GM12878 (cell line): Measurements from ENCODE around the gene KIF9. TPM values are rescaled to one million over a fixed set of nuclear protein-coding genes. Genes with fewer than 3 reads are reported as not detected.

Experiments
- CEBPZ ChIP-seq: fragments of 150-350 bp; IDR thresholded peaks from 2 replicates; pipeline ENCODE4 v1.6.1; 2016; ENCODE audit warnings: low read depth, low read length
- CHD4 ChIP-seq: fragments of 200-600 bp; sonication (generic); IDR thresholded peaks from 2 replicates; pipeline ENCODE4 v1.6.1; 2016; ENCODE audit warnings: mild to moderate bottlenecking
- DPF2 ChIP-seq: fragments of 450-650 bp; IDR thresholded peaks from 2 replicates; pipeline ENCODE4 v1.6.1; 2017; ENCODE audit warnings: mild to moderate bottlenecking
- GATAD2B ChIP-seq: fragments of 450-650 bp; conservative IDR thresholded peaks from 2 replicates; pipeline ENCODE4 v1.6.1; 2017; ENCODE audit warnings: low read depth, mild to moderate bottlenecking, moderate library complexity
- LARP7 ChIP-seq: fragments of 450-650 bp; IDR thresholded peaks from 2 replicates; pipeline ENCODE4 v1.6.1; 2017; ENCODE audit warnings: mild to moderate bottlenecking
- NKRF ChIP-seq: fragments of 450-650 bp; conservative IDR thresholded peaks from 2 replicates; pipeline ENCODE4 v1.6.1; 2017; ENCODE audit warnings: mild to moderate bottlenecking, moderate library complexity
- YY1 ChIP-seq: IDR thresholded peaks from 2 replicates; pipeline ENCODE4 v1.6.1; 2011; ENCODE audit warnings: low read depth, mild to moderate bottlenecking, low read length
- ZNF622 ChIP-seq: fragments of 450-650 bp; IDR thresholded peaks from 2 replicates; pipeline ENCODE4 v1.6.1; 2017; ENCODE audit warnings: mild to moderate bottlenecking, inconsistent platforms
- polyA plus RNA-seq, 11 experiments: library from polyadenylated mRNA; depleted of rRNA in 4 of 11; unstranded in 6 of 11; stranded (reverse) in 5 of 11; fragments of >200 nt; fragmentation: Nextera tagmentation in 4 of 11; fragmentation: Illumina TruSeq in 1 of 11; extraction: Ambion mirVana in 4 of 11; extraction: Trizol in 1 of 11; gene quantifications; 1 replicate in 1 of 11; 2 replicates in 10 of 11; pipeline versions ENCODE4 v1.2.1 to v1.2.3, GENCODE V29; 2011 to 2016; ENCODE audit warnings: inconsistent platforms in 2 of 11, missing spikeins in 2 of 11, low read depth in 1 of 11
- total RNA-seq, 4 experiments: library from RNA; depleted of rRNA in 3 of 4; stranded (reverse); fragments of >200 nt in 3 of 4; fragmentation: Illumina TruSeq in 1 of 4; extraction: Trizol in 1 of 4; gene quantifications; 2 replicates each; pipeline versions ENCODE4 v1.2.1 to v1.2.3, GENCODE V29; 2013 to 2021

Gene KIF9
- total and polyA plus RNA-seq, 10 of the 15 experiments (the other 5 are each of a cell fraction or from before 2014, with no cell fraction given), result 3.0 to 10.2 (median 5.9) TPM

- TF ChIP-seq CEBPZ, result no peak
- TF ChIP-seq GATAD2B, result no peak
- no peak for TF ChIP-seq ZNF622
- no peak for TF ChIP-seq NKRF
- TF ChIP-seq YY1, result no peak
- TF ChIP-seq DPF2, result no peak
- no peak for TF ChIP-seq CHD4
- TF ChIP-seq LARP7, result no peak
Measured at GRCh38 chr3:47293822-47294221, 11.2 kb upstream of the KIF9 start (continued).
